Liver (tissue), 9 donors: ENCODE results near the gene TMEM218. TPM values are rescaled to one million over a fixed set of nuclear protein-coding genes. Genes with fewer than 3 reads are reported as not detected.

ENCODE experiments used
- DNase-seq: peaks from one replicate; pipeline ENCODE4 v3.0.0-alpha.2; 2017; ENCODE audit warnings: low spot score
- H3K27ac ChIP-seq, 2 donors: one replicate each; pipeline ENCODE4 v1.7.0; 2013; ENCODE audit warnings: inconsistent platforms in 2 of 2, low read length in 2 of 2, control low read depth in 1 of 2, low read depth in 1 of 2, mild to moderate bottlenecking in 1 of 2
- H3K27me3 ChIP-seq, 4 donors: one replicate each; pipeline versions ENCODE4 v1.6.1 to v1.7.0; 2013; ENCODE audit warnings: low read length in 3 of 4, inconsistent platforms in 1 of 4, mild to moderate bottlenecking in 1 of 4, moderate library complexity in 1 of 4; ENCODE audit not compliant: control insufficient read depth in 4 of 4, insufficient read depth in 4 of 4
- H3K36me3 ChIP-seq, 4 donors: one replicate each; pipeline versions ENCODE4 v1.6.1 to v1.7.0; 2013; ENCODE audit warnings: low read length in 3 of 4, mild to moderate bottlenecking in 3 of 4, low read depth in 1 of 4, moderate library complexity in 1 of 4; ENCODE audit not compliant: control insufficient read depth in 4 of 4, insufficient read depth in 3 of 4
- H3K4me1 ChIP-seq, 4 donors: one replicate each; pipeline versions ENCODE4 v1.6.1 to v1.7.0; 2013; ENCODE audit warnings: low read length in 3 of 4, mild to moderate bottlenecking in 3 of 4, moderate library complexity in 1 of 4; ENCODE audit not compliant: control insufficient read depth in 4 of 4, insufficient read depth in 4 of 4
- H3K4me3 ChIP-seq, 3 donors: one replicate each; pipeline versions ENCODE4 v1.6.1 to v1.7.0; 2013; ENCODE audit warnings: low read length in 3 of 3, control low read depth in 1 of 3, low read depth in 1 of 3, mild to moderate bottlenecking in 1 of 3
- H3K9ac ChIP-seq, 2 donors: one replicate each; pipeline ENCODE4 v1.7.0; 2013; ENCODE audit warnings: low read length in 2 of 2, mild to moderate bottlenecking in 2 of 2, moderate library complexity in 2 of 2, control low read depth in 1 of 2, low read depth in 1 of 2
- H3K9me3 ChIP-seq, 4 donors: one replicate each; pipeline versions ENCODE4 v1.6.1 to v1.7.0; 2013; ENCODE audit warnings: low read length in 3 of 4; ENCODE audit not compliant: control insufficient read depth in 4 of 4
- ATF3 ChIP-seq: IDR thresholded peaks from 2 replicates; pipeline ENCODE4 v1.6.1; 2016; ENCODE audit warnings: antibody characterized with exemption
- CTCF ChIP-seq: fragments of 150-350 bp; IDR thresholded peaks from 2 replicates; pipeline ENCODE4 v1.5.1; 2017; ENCODE audit warnings: improper control_type of control experiment, low read depth, low read length; ENCODE audit not compliant: missing input control
- EGR1 ChIP-seq, 2 donors: IDR thresholded peaks; 2 replicates each; pipeline ENCODE4 v1.6.1; 2016 to 2018; ENCODE audit warnings: antibody characterized with exemption in 2 of 2, low read depth in 2 of 2
- FOXA1 ChIP-seq: IDR thresholded peaks from 2 replicates; pipeline ENCODE4 v1.6.1; 2016; ENCODE audit warnings: antibody characterized with exemption
- GABPA ChIP-seq, 2 donors: IDR thresholded peaks in 1 of 2; conservative IDR thresholded peaks in 1 of 2; 2 replicates each; pipeline ENCODE4 v1.6.1; 2016; ENCODE audit warnings: antibody characterized with exemption in 2 of 2, mild to moderate bottlenecking in 1 of 2, moderate library complexity in 1 of 2
- HNF4G ChIP-seq: IDR thresholded peaks from 2 replicates; pipeline ENCODE4 v1.6.1; 2016; ENCODE audit warnings: antibody characterized with exemption
- JUND ChIP-seq, 2 donors: IDR thresholded peaks; 2 replicates each; pipeline ENCODE4 v1.6.1; 2016; ENCODE audit warnings: antibody characterized with exemption in 2 of 2
- MAX ChIP-seq: IDR thresholded peaks from 2 replicates; pipeline ENCODE4 v1.6.1; 2016; ENCODE audit warnings: antibody characterized with exemption
- NR2F2 ChIP-seq: IDR thresholded peaks from 2 replicates; pipeline ENCODE4 v1.6.1; 2016; ENCODE audit warnings: antibody characterized with exemption
- RAD21 ChIP-seq, 2 donors: IDR thresholded peaks; 2 replicates each; pipeline ENCODE4 v1.6.1; 2016; ENCODE audit warnings: antibody characterized with exemption in 2 of 2, mild to moderate bottlenecking in 2 of 2
- REST ChIP-seq: IDR thresholded peaks from 2 replicates; pipeline ENCODE4 v1.6.1; 2016; ENCODE audit warnings: antibody characterized with exemption, mild to moderate bottlenecking
- RXRA ChIP-seq, 2 donors: IDR thresholded peaks; 2 replicates each; pipeline ENCODE4 v1.6.1; 2017 to 2018; ENCODE audit warnings: antibody characterized with exemption in 2 of 2, mild to moderate bottlenecking in 1 of 2
- SP1 ChIP-seq: IDR thresholded peaks from 2 replicates; pipeline ENCODE4 v1.6.1; 2018; ENCODE audit warnings: antibody characterized with exemption, mild to moderate bottlenecking
- TAF1 ChIP-seq: conservative IDR thresholded peaks from 2 replicates; pipeline ENCODE4 v1.6.1; 2016; ENCODE audit warnings: antibody characterized with exemption, mild to moderate bottlenecking
- YY1 ChIP-seq: IDR thresholded peaks from 2 replicates; pipeline ENCODE4 v1.6.1; 2016; ENCODE audit warnings: antibody characterized with exemption, mild to moderate bottlenecking
- ZBTB33 ChIP-seq: IDR thresholded peaks from 2 replicates; pipeline ENCODE4 v1.6.1; 2016; ENCODE audit warnings: antibody characterized with exemption
- WGBS: extraction: QIAGEN DNeasy Blood & Tissue Kit; methylation state at CpG from one replicate; pipeline ENCODE4 v1.1.7; 2013; 5-methylcytosine and 5-hydroxymethylcytosine counted together
- polyA plus RNA-seq, 2 donors: library from polyadenylated mRNA; stranded (reverse) in 1 of 2; unstranded in 1 of 2; fragments of 200-250 nt in 1 of 2; fragments of >200 nt in 1 of 2; fragmentation: Nextera tagmentation in 1 of 2; extraction: Ambion mirVana in 1 of 2; gene quantifications; one replicate each; pipeline versions ENCODE4 v1.2.1 to v1.2.3, GENCODE V29; 2013 to 2015
- total RNA-seq, 2 donors: library from RNA; depleted of rRNA; stranded (reverse); fragments of >200 nt; gene quantifications; one replicate each; pipeline ENCODE4 v1.2.3, GENCODE V29; 2014
- donor health status: healthy.
- donor health status: healthy.
- donor health status: healthy.
- donor health status: healthy.
- donor health status: healthy.

TMEM218 gene
- total and polyA plus RNA-seq, 4 donors, result 11.1 to 16.4 (median 14.1) TPM

- WGBS, result 87% methylated on average over 4 of the region's 4 CpGs
- H3K27me3 ChIP-seq, result no peaks in the 10 kb centered on the region
- no peak for DNase-seq
- no peak overlapping the region for H3K4me3 ChIP-seq
- H3K27ac ChIP-seq, result no peak overlapping the region
- no peaks in the 10 kb centered on the region for H3K4me1 ChIP-seq
- no peak overlapping the region for H3K9ac ChIP-seq
- TF ChIP-seq ZBTB33, result no peak
- TF ChIP-seq MAX, result no peak
- no peak for TF ChIP-seq FOXA1
- no peak for TF ChIP-seq NR2F2
- no peak for TF ChIP-seq TAF1
- TF ChIP-seq REST, result no peak
- TF ChIP-seq CTCF, result no peak
- no peak for TF ChIP-seq RXRA (IDR thresholded peaks at IDR 0.05)
- no peaks in the 10 kb centered on the region for H3K9me3 ChIP-seq
- no peaks in the 10 kb centered on the region for H3K36me3 ChIP-seq
These were observed 44.3 kb upstream of the TMEM218 start for GRCh38 chr11:125155767-125156166.

GRCh38 chr11:125155100-125155444 lies 43.6 kb upstream of the TMEM218 start:
- no peak for DNase-seq
- Histone ChIP-seq H3K9ac (no peak overlapping the region), H3K27ac (no peak overlapping the region), H3K27me3 (no peaks in the 10 kb centered on the region), H3K4me1 (no peaks in the 10 kb centered on the region), H3K4me3 (no peak overlapping the region), H3K9me3 (no peaks in the 10 kb centered on the region), H3K36me3 (no peaks in the 10 kb centered on the region)
- 85% methylated on average over 6 of the region's 6 CpGs for WGBS
- TF ChIP-seq YY1, result no peak
- no peak for TF ChIP-seq MAX
- TF ChIP-seq ZBTB33, result no peak
- TF ChIP-seq GABPA (IDR thresholded peaks at IDR 0.05 in 1 of 2, conservative IDR thresholded peaks at IDR 0.05 in 1 of 2), result no peak
- no peak for TF ChIP-seq JUND (IDR thresholded peaks at IDR 0.05)
- no peak for TF ChIP-seq CTCF
- no peak for TF ChIP-seq ATF3
- TF ChIP-seq RXRA (IDR thresholded peaks at IDR 0.05), result no peak
- no peak for TF ChIP-seq EGR1 (IDR thresholded peaks at IDR 0.05; ENCODE audit: low read depth in 2 of 2)
- TF ChIP-seq RAD21 (IDR thresholded peaks at IDR 0.05), result no peak
- TF ChIP-seq FOXA1, result no peak
- no peak for TF ChIP-seq HNF4G
- TF ChIP-seq TAF1, result no peak
- no peak for TF ChIP-seq SP1
